Right ventricle myocardium inferior (tissue), 1 donor: ENCODE measurements around the gene AOC1. TPM values are rescaled to one million over a fixed set of nuclear protein-coding genes. Genes with fewer than 3 reads are reported as not detected.
A peak's percentile ranks its signal among the peaks of the same experiment; 100 is the strongest.

Source experiments
- ATAC-seq: fragments of 200-7000 bp; cut with Tn5 transposase; one replicate; pipeline ENCODE4 v1.9.1; 2020; ENCODE audit warnings: mild to moderate bottlenecking, moderate library complexity
- DNase-seq: peaks from one replicate; pipeline ENCODE4 v3.0.0; 2021; ENCODE audit errors: missing footprints
- intact Hi-C: fragments of 100-400 bp; cut with DNase I; formaldehyde crosslinking; loops from one replicate; pipeline ENCODE4 v1.11.0; 2022
- total RNA-seq: library from RNA; stranded (reverse); fragmentation: NEBNext Ultra II Directional; extraction: Animal tissue kit (Norgen Biotek cat#: 25700); gene quantifications from one replicate; pipeline ENCODE4 v1.2.1, GENCODE V29; 2021
- donor health status: DM: no; HTN: yes; CAD: no; lungs with severe emphysema.

The AOC1 gene
- total RNA-seq, 1 donor from 2014 or later = 0.27 TPM

DNA sequence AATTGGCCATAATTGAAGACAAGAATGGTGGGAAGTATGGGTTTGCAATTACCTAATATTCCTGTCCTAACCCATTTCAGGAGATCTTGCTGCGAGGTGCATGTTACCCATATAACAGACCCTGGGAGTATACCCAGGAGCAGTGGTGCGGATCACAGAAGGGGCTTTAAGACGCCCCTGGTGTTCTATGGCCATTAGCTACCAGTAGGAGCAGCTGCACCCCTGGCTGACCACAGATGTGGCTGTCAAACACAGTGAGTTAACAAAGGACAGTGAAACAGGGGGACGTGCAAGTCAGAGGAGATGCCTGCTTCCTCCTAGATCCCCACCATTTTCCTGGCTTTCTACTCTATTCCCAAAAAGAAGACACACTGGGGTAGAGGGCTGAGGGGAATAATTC lies 25.2 kb downstream of the AOC1 start:
- DNase-seq = no peak
- ATAC-seq = peak; percentile 23
- intact Hi-C loops = loop anchor here (1.0 kb wide), 1 partner anchor 99 kb away; no protein-coding TSS in a partner anchor

DNA sequence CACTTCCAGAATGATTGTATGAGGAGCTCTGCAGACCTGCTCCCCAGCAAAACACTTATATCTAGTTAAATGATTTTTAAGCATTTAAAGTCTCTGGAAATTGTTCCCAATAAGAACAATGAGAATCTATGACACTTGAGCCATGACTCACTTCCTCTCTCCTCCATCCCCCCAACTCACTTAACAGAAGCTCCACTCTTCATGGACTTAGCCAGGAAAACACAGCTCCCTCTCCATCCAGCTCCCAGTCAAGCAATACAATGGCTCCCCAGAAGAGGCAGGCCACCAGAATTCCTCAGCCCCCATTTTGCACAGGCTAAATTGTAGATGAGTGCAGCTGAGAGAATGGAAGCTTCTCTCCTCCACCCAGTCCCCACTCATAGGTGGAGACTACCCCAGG lies 27.0 kb downstream of the AOC1 start:
- DNase-seq (no peak), ATAC-seq (no peak)
- intact Hi-C loops = no loop called here

DNA sequence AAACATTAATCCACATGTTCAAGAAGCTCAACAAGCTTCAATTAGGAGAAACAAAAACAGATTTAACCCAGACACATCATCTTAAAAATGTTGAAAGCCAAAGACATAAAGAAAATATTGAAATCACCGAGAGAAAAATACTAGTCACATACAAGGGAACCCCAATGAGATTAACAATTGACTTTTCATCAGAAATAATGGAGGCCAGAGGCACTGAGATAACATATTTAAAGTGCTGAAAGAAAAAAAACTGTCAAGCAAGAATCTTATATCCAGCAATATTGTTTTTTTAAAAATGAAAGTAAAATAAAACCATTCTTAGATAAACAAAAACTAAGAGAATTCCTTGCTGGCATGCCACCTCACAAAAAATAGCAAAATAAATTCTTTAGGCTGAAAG lies 28.9 kb downstream of the AOC1 start:
- DNase-seq (no peak), ATAC-seq (no peak)
- intact Hi-C loops = no loop called here

DNA sequence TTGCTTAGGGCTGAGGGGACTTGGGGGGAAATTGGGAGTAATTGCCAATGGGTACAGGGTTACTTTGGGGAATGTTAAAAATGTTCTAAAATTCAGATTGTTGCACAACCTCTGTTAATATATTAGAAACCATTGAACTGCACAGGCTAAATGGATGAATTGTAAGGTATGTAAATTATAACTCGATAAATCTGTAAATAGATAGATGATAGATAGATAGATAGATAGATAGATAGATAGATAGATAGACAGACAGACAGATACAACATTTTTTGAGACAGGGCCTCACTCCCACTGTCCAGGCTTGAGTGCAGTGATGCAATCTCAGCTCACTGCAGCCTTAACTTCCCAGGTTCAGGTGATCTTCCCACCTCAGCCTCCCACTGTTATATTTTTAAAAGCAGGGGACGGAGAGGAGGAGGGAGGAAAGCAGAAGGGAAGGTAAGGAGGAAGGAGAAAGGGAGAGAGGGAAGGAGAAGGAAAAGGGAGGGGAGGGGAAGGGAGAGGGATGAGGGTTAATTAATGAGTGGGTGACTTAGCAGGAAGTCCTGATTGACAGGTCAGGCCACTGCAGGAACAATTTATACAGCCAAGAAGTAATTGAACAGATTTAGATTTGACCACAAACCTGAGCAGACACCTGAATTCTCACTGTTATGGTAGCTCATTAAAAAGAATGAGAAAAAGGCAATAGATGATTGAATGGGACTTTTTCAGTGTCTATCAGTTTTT lies 38.7 kb downstream of the AOC1 start:
- intact Hi-C loops = no loop called here
- ATAC-seq (no peak), DNase-seq (no peak)

DNA sequence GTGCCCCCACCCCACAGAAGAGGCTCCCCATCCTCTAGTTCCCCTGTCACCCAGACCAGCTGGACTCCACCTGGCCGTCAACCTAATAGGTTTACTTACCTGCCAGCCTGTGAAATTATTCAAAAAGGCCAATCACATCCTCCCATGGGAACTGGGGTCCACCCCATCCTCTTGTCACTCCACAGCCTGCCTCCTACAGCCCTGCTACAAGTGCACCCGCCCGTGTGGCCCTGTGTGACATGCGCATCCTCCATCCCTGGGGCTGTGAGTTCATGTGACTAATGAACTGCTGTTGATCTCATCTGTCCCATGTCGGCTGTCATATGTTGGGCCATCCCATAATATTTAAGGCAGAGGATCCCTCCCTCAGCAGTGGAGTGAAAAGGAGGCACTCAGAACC lies 39.4 kb downstream of the AOC1 start:
- DNase-seq (no peak), ATAC-seq (no peak)
- intact Hi-C loops = no loop called here

DNA sequence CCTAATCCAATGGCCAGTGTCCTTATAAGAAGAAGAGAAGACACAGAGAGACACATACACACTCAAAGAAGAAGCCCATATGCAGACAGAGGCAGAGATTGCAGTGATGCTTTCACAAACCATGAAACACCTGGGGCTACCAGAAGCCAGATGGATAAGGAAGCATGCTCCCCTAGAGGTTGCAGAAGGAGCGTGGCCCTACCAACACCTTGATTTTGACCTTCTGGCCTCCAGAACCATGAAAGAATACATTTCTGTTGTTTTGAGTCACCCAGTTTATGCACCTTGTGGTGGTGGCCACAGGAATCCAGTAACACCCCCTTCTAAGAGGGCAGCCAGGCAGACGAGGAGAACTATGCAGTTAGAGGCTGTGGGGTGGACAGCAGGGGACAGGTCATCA lies 43.5 kb downstream of the AOC1 start:
- intact Hi-C loops = no loop called here
- no peak for ATAC-seq

DNA sequence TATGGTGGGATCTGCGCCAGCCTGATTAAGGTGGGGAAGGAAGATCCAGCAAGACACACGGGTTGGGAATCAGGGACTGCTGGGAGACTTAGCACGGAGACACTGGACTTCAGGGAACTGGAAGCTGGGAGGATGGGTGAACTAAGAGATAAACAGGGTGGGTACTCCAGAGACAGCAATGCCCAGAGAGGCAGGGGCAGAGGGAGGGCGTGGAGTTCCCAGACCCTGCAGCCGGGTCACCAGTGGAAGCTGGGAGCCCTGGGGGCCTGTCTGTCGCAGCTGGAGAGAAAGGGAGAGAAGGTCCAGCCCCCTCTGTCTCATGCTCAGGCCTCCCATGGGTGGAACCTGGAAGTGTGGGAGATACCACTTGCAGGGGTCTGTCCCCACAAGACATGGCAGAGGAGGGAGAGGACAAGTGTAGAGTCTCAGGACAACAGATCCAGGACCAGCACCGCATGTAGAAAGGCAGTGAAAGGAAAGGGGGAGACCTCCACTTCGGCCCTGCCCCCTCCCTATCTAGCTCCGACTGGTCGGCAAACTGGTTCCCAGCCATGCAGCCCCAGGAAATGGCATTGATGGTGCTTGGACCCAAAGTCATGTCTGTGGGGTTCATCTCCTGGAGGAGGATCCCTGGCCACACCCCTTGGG lies 44.4 kb downstream of the AOC1 start:
- ATAC-seq (no peak), DNase-seq (no peak)
- intact Hi-C loops = no loop called here

More for the DNA sequence above, 43.5 kb downstream of the AOC1 start:
- no peak for DNase-seq

DNA sequence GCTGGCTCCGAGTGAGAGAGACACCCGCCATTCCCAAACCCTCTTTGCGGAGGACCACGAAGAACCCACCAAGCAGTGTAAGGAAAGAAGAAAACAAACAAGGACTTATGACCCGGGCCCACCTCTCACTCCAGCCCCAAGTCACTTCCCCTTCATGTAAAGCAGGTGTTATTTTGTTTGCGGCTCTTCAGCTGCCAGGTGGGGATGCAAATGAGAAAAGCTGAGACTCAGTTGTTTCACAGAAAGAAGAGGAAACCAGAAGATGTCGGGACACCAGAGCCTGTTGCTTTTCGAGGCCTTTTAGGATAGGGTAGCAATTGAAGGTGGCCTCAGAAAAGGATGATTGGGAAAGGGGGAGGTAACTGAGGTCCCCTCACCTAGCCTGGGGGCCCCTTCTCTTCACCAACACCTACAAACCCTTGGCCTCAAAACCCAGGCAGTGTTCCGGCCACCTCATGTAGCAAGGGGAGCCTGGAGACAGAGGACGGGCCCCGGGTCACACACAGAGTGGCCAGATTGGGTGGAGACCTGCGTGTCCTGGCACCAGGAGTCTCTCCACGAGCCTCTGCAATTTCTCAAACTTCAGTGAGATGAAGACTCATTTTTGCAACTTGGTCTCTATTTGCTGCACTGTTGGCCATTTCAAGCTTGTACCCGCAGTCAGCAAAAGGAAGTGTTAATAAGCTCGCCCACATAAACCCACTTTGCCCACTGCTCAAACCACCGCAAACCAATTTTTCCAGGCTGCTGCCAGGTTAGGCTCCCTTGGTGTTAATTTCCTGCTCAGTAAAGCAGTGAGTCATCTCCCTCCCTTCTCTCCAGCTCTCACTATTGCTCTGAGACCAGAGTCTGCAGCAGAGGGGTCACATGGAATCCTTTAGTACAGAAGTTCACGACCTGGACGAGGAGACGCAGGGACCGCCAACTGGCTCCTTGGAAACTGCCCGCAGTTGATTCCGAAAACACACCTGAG lies 45.5 kb downstream of the AOC1 start:
- DNase-seq (no peak), ATAC-seq (no peak)
- intact Hi-C loops = loop anchor here (1.0 kb wide), 1 partner anchor 91 kb away; no protein-coding TSS in a partner anchor

DNA sequence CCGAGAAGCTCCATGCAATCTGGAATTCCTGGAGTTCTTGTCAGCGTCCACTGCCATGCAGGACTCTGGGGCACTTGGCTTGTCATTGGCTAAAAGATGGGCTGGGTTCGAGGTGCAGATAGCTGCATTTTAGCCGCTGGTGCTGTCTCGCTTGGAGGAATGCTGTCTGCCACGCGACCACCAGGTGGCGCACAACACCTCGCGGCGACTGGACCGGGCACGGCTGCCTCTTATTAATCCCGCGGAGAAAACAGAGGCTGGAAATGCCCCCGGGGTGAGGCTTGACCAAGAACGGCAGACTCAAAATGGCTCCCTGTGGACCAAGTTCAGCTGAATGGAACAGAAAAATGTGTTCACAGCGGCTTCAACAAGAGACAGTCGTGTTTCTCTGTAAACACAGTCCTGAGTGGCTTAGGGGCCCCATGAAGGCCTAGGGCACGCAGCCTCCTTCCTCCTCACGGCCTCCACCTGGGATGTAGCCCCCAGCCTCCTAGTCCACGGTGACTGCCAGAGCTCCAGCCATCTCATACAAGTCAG lies 46.2 kb downstream of the AOC1 start:
- ATAC-seq (peak; percentile 64), DNase-seq (peak; percentile 88)
- intact Hi-C loops = loop anchor here (1.0 kb wide), 1 partner anchor 90 kb away; no protein-coding TSS in a partner anchor

DNA sequence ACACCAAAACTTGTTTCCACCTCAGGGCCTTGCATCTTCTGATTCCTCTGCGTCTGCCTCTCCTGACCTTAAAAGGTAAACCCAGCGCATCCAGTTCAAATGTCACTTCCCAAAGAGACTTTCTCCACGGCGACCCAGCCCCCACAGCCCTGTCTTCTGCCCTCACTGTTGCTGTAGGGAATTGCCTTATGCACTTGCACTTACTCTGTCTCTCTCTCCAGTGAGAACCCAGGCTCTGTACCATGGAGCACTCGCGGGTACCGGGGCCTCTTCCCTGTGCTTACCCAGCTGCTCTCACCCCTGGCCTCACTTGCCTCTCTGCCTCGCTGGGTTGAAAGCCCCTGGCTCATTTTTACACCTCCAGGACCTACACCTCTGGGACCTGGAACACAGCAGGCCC lies 48.4 kb downstream of the AOC1 start:
- DNase-seq (no peak), ATAC-seq (no peak)
- intact Hi-C loops = loop anchor here (2.0 to 5.0 kb wide), 2 partner anchors 42 to 62 kb away; no protein-coding TSS in a partner anchor

DNA sequence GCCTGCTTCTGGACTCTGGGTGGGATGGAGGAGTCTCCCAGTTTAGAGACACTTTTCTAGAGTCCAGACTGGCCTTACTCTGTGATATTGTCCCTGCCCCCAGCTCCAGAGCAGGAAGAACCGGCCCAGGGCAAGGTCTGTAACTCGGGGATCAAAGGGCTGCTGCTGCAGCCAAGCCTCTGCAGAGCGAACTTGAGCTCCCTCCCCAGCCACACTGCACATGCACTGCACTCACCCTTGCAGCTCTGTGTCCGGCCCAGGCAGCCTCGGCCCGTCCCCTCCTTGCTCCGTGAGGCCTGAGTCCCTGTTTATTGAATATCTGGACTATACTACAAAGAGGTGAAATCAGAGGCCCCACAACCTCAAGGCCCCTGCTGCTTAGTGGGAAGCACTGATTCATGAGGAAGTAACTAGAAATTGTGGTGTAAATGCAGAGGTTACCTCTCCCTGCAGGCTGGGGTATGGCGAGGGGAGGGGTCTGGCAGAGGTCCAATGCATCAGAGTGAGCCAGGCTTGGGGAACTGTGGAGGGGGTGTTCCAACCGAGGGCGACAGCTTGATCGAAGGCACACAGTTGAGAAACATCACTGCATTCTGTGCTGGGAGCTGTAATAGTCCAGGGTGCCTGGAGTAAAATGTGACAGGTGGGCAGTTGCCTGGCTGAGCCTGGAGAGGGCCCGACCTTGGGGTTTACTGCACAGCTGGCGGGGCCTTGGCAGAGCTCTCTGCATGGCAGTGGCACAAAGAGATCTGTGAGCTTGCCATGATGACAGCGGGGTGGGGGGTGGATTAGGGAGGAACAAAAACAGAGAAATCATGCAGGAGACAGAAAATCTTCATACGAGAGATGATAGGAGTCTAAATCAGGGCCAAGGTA lies 49.1 kb downstream of the AOC1 start:
- intact Hi-C loops = loop anchor here (2.0 to 5.0 kb wide), 2 partner anchors 41 to 61 kb away; no protein-coding TSS in a partner anchor
- ATAC-seq (peak; percentile 39), DNase-seq (no peak)

DNA sequence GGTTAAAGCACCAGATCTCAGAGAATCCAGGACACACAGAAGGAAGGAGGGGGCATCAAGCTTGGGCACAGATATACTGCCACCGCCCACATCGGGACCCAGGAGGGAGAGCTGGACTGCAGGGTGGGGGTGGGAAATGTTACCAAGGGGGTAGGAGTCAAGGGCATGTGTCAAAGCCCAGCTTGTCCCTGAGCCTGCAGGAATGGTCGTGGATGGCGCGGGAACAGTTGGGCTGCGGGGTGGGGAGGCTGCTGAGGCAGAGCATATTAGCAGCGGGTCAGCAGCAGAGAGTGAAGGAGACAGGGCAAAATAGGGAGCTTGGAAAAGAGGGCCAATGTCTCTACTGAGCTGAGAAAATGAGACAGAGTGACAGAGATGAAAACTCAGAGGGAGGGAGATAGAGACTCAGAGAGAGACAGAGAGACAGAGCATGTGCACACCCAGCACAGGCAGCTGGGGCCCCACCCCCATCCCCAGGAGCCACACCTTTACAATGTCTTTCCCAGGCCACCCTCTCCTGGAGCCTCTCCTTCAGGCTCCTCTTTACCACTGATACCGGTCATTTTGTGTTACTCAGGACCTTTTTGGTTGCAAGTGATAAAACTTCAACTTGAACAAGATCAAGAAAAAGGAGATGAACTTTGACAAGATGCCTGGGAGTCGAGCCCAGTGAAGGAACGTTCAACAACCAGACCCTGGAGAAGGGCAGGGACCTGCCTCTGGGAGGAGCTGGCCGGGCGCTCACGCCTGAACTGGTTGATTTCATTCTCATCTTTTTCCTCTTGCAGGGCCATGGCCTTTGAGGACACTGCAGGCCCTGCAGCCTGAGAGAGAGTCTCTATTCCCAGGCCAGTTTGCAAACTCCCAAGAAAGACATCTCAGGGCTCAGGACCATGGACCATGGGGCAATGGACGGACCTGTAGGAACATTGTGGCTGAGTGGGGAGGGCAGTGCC lies 50.0 kb downstream of the AOC1 start:
- no peak for DNase-seq
- ATAC-seq = no peak
- intact Hi-C loops = loop anchor here (5.0 kb wide), 1 partner anchor 40 kb away; no protein-coding TSS in a partner anchor

DNA sequence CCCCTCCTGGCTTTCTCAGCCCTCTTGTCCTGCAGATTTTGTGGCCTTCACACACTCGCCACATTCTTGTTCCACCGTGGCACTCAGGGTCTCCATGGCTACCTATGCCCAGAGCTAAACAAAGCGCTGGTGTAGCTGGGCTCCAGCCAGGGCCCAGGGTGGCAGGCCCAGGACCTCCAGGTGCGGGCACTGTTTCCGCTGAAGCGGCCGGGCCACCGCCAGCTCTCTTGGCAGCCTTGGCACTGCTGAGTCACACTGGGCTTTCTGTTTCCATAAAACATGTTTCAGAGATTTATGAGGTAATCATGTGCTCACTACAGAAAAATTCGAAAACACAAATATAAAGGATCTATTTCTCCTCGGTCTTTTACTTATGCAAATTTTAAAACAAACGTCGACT lies 51.3 kb downstream of the AOC1 start:
- intact Hi-C loops = loop anchor here (5.0 kb wide), 1 partner anchor 39 kb away; no protein-coding TSS in a partner anchor
- DNase-seq (peak; percentile 85), ATAC-seq (peak; percentile 91)

DNA sequence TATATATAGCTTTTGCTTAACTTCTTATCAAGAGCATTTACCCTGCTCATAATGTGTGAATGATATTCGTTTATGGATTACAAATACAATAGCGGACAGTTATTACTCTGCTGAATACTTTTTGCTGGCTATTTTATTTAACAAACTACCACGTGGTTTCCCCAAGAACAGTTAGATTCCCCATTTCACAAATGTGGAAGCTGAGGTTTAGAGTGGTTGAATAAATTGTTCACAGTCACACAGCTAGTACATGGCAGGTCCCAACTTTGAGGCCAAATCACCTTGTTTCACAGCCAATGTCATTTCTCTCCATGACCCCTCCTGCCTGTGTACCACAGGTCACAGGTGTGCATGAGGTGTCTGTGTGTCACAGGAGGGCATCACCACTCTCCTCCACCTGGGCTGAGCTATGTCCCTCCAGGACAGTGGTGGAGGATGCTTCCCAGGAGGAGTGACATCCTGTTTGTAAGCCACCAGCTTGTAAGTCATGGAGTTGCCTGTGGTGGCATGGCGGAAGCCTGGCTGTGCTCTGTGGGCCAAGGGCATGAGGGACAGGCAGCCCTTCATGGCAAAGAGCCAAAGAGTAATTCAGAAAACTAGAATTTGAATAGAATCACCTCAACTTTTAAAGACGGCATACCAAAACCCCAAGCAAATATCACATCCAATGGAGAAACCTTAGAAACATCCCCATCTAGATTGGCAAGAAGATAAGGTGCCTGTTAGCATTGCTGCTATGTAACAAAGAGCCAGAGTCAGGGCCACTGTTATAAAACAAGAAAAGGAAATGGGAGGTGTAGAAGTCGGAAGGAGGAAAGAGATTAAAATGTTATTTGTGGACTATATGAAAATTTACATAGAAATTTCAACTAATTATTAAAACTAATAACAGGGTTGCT lies 51.9 kb downstream of the AOC1 start:
- intact Hi-C loops = loop anchor here (5.0 kb wide), 1 partner anchor 38 kb away; no protein-coding TSS in a partner anchor

DNA sequence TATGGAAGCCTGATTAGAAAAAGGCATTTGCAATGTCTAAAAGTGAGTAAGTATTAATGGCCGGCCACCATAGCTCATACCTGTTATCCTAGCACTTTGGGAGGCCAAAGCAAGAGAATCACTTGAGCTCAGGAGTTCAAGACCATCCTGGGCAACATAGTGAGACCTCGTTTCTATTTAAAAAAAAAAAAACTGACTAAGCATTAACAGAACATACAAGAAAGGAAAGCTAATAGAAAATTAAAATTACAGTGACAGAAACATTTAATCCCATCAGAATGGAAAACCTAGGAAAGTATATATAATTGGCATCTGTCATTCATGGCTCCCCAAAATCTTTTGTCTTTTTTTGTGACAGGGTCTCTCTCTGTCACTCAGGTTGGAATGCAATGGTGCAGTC lies 55.9 kb downstream of the AOC1 start:
- intact Hi-C loops = no loop called here
- DNase-seq = no peak
- no peak for ATAC-seq

More for the DNA sequence above, 51.9 kb downstream of the AOC1 start:
- DNase-seq (no peak), ATAC-seq (no peak)
